H1 (cell line): ENCODE measurements around the gene WDFY1.

Experiments used
- BCL11A ChIP-seq, 2 experiments: IDR thresholded peaks; one replicate each; pipeline ENCODE4 v1.6.1; 2011; ENCODE audit warnings: low read depth in 2 of 2, low read length in 2 of 2, mild to moderate bottlenecking in 2 of 2
- CHD1 ChIP-seq: IDR thresholded peaks from 2 replicates; pipeline ENCODE4 v1.6.1; 2012; ENCODE audit warnings: low read depth, low read length, improper control_type of control experiment
- CHD2 ChIP-seq: IDR thresholded peaks from 2 replicates; pipeline ENCODE4 v1.6.1; 2012; ENCODE audit warnings: low read length, improper control_type of control experiment
- CTCF ChIP-seq, 3 experiments: IDR thresholded peaks; 1 replicate in 2 of 3; 2 replicates in 1 of 3; pipeline versions ENCODE4 v1.5.1 to v1.6.1; 2011; ENCODE audit warnings: low read length in 3 of 3, mild to moderate bottlenecking in 3 of 3, inconsistent platforms in 2 of 3, low read depth in 1 of 3, moderate library complexity in 1 of 3; ENCODE audit not compliant: insufficient read depth in 1 of 3; ENCODE audit errors: control extremely low read depth in 1 of 3
- EZH2 ChIP-seq: fragments of 200-600 bp; sonication (generic); IDR thresholded peaks from 2 replicates; pipeline ENCODE4 v1.7.1; 2012; ENCODE audit warnings: low read depth, mild to moderate bottlenecking, moderate library complexity, low read length, inconsistent platforms; ENCODE audit not compliant: severe bottlenecking
- GTF2F1 ChIP-seq: IDR thresholded peaks from 2 replicates; pipeline ENCODE4 v1.6.1; 2012; ENCODE audit warnings: low read depth, low read length, improper control_type of control experiment, borderline replicate concordance
- HDAC2 ChIP-seq, 2 experiments: fragments of 300-600 bp in 1 of 2; sonication (generic) in 1 of 2; IDR thresholded peaks; 2 replicates each; pipeline ENCODE4 v1.6.1; 2011 to 2012; ENCODE audit warnings: low read depth in 2 of 2, low read length in 2 of 2, mild to moderate bottlenecking in 2 of 2, moderate library complexity in 2 of 2, borderline replicate concordance in 1 of 2, inconsistent platforms in 1 of 2
- JUN ChIP-seq: IDR thresholded peaks from 2 replicates; pipeline ENCODE4 v1.6.1; 2011; ENCODE audit warnings: low read depth, mild to moderate bottlenecking, improper control_type of control experiment, low read length
- POLR2A ChIP-seq, 2 experiments: IDR thresholded peaks; 1 replicate in 1 of 2; 2 replicates in 1 of 2; pipeline ENCODE4 v1.6.1; 2011; ENCODE audit warnings: low read depth in 2 of 2, low read length in 2 of 2, mild to moderate bottlenecking in 2 of 2; ENCODE audit errors: control extremely low read depth in 1 of 2

GRCh38 chr2:223915071-223915470 lies 30.1 kb downstream of the WDFY1 start:
- TF ChIP-seq CHD1 = no peak
- TF ChIP-seq EZH2 = no peak
- TF ChIP-seq CTCF (IDR thresholded peaks at IDR 0.05; ENCODE audit: control extremely low read depth in 1 of 3, insufficient read depth in 1 of 3, low read depth in 1 of 3, low read length in 3 of 3) = no peak
- no peak for TF ChIP-seq HDAC2 (IDR thresholded peaks at IDR 0.05; ENCODE audit: borderline replicate concordance in 1 of 2, low read depth in 2 of 2, low read length in 2 of 2)
- no peak for TF ChIP-seq POLR2A (IDR thresholded peaks at IDR 0.05; ENCODE audit: control extremely low read depth in 1 of 2, low read depth in 2 of 2, low read length in 2 of 2)
- no peak for TF ChIP-seq CHD2
- TF ChIP-seq JUN = no peak
- TF ChIP-seq BCL11A (IDR thresholded peaks at IDR 0.05; ENCODE audit: low read depth in 2 of 2, low read length in 2 of 2) = no peak
- no peak for TF ChIP-seq GTF2F1
